ENCODE measurements around the gene PCDH12.

The PCDH12 gene

GRCh38 chr5:141958113-141958512 lies at the start of gene PCDH12:
PCDH12 (minus strand) TSS chr5:141958202; CDS start chr5:141957851, 351 bp downstream.
- no peak for DNase-seq

DNA sequence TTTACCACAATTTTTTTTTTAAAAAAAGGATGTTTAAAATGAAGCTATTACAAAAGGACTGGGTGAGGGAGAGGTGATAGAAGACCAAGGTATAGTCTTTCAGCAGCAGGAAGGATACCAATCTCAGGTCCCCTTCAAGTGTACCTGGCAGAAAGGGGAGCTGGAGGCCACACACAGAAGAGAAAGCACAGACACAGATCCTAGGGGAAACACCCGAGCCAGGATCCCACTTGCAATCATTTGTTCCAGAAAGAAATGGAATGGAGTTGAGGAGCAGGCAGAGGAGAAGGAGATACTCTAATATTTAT lies 49.2 kb upstream of the PCDH12 start:
- DNase-seq = no peak

DNA sequence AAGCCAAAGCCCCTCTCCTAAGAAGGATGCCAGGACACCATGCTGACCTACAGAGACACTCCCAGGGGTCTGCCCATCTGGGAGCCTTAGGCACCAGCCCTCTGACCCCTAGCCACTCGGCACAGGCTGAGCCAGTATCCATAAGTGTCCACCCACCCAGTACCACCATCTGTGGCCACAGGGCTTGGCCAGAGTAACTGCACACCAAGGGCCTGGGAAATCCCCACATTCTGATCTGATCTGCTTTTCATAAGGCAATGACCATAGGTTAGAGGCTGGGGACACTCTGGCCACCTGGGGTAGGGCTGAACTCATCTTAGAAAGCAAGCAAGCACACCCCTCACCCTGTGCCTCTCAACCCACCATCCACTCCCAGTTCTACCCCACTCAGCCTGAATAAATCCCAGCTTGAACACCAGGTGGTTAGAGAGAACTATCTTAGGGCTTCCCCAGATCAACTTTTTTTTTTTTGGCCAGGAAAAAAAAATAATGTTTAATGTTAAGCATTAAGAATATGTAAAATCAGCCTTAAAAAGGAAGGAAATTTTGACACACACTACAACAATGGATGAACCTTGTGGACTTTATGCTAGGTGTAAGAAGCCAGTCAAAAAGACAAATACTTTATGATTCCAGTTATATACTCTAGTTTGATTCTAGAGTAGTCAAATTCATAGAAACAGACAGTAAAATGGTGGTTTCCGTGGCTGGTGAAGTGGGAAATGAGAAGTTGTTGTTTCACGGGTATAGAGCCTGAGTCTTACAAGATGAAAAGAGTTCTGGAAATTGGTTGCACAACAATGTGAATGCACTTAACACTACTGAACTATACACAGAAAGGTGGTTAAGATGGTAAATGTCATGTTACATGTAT lies 48.6 kb upstream of the PCDH12 start:
- DNase-seq = no peak

GRCh38 chr5:142003266-142003800 lies 45.3 kb upstream of the PCDH12 start:
- no peak for DNase-seq

DNA sequence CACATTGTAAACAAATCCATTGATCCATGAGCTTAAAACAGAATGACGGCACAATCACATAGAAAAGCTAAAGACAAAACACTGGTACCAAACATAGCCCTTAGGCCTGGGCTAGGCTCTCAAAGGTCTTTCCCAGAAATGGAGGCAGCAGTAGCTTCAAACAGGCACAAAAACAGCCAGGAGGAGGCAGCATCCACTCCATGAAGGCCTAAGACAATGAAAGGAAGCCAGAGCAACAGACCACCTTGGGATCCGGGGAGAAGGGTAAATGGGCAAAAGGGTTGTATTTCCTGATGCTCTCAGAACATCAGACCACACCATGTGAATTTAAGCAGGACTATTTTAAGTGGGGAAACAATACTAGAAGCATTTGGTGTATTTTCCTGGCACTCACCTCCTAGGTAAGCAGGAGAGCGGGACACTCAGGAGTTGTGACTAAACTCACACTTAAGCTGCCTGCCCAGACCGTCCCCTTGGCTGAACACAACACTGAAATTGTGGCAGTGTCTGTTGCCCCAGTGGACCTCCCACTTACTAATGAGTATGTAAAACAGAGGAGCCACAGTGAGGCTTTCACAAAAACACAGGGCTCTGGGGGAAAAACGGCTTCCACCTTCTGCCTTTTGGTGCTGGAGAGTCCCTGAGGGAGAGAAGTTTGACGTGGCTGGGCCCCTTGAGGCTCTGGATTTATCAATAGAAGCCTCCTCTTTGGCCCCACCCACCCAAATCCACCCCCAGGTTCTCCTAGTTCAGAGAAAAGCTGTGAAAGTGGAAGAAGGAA lies 42.9 kb upstream of the PCDH12 start:
- DNase-seq = no peak

DNA sequence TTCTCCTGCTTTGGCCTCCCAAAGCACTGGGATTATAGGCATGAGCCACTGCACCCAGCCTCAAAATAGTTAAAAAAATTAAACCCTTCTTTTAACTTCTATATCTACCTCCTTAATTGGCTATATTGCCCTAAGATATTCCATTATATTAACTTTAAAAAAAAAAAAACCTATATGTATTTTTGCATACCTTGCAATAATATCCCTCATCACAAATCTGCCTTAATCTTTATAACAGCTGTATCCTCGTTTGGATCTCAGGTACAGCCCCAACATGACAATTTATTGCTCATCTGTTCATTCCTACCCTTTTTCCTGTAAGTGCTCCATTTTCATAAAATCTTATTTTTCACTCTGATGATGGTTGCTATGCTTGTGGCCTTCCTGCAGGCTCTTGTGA lies 42.2 kb upstream of the PCDH12 start:
- no peak for DNase-seq

- DNase-seq = no peak
These were observed 39.5 kb upstream of the PCDH12 start for GRCh38 chr5:141997358-141997960.

- DNase-seq = no peak
These were observed 37.7 kb upstream of the PCDH12 start for GRCh38 chr5:141995656-141996055.

DNA sequence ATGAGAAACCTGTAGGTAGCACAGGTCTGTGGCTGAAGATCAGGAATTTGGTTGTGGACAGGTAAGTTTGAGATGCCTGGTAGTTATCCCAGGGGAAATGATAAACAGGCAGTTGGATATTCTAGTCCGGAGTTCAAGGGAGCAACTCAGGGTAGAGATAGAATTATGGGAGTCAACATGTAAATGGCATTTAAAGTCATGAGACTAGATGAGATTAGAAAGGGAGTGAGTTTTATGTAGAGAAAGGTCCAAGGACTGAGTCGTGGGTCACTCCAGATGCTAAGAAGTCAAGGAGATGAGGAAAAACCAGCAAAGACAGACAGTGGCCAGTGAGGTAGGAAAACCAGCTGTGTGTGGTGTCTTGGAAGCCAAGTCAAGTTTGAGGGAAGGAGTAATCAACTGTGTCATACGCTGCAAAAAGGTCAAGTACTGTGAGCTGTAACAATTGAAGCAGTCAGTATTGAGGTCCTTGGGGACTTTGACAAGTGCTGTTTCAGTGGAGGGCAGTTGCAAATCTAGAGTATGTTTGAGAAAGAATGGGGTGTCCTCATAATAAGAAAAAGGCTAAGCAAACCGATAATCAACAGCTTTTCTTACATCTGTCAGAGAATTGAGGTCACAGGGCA lies 36.6 kb upstream of the PCDH12 start:
- DNase-seq = no peak

DNA sequence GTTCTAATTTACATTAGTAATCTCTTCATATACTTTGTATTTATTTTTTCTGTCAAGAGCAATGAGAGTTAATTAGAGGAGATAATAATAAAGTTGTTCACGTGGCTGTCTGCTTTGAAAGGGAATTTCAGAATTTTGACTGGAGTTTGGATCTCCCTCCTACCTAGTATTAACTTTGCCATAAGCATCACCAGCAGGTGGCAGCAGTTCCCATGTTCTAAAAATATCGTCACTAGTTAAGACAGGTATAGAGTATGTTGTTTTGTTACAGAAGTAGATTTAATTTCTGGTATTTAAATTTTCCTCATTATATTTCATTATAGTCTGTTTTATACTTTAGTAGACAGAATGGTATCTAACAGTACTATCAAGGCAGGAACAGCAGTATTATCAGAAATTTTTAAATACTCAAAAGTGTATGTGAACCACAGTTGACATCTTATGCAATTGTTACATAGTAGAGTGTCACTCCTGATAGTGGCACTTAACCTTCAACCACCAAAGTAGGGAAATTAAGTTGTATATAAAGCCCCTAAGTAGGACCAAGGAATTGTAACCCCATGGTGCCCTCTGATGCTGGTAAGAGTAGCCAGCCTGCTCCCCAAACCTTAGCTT lies 34.5 kb upstream of the PCDH12 start:
- DNase-seq = peak; percentile 78

- DNase-seq = no peak
These were observed 31.7 kb upstream of the PCDH12 start for GRCh38 chr5:141989720-141990119.

GRCh38 chr5:141986072-141986471 lies 28.1 kb upstream of the PCDH12 start:
- no peak for DNase-seq

GRCh38 chr5:141982626-141983025 lies 24.6 kb upstream of the PCDH12 start:
- no peak for DNase-seq

GRCh38 chr5:141978389-141978788 lies 20.4 kb upstream of the PCDH12 start:
- no peak for DNase-seq

- DNase-seq = no peak
These were observed 18.2 kb upstream of the PCDH12 start for GRCh38 chr5:141976176-141976575.

- no peak for DNase-seq
These were observed 16.0 kb upstream of the PCDH12 start for GRCh38 chr5:141973871-141974595.

DNA sequence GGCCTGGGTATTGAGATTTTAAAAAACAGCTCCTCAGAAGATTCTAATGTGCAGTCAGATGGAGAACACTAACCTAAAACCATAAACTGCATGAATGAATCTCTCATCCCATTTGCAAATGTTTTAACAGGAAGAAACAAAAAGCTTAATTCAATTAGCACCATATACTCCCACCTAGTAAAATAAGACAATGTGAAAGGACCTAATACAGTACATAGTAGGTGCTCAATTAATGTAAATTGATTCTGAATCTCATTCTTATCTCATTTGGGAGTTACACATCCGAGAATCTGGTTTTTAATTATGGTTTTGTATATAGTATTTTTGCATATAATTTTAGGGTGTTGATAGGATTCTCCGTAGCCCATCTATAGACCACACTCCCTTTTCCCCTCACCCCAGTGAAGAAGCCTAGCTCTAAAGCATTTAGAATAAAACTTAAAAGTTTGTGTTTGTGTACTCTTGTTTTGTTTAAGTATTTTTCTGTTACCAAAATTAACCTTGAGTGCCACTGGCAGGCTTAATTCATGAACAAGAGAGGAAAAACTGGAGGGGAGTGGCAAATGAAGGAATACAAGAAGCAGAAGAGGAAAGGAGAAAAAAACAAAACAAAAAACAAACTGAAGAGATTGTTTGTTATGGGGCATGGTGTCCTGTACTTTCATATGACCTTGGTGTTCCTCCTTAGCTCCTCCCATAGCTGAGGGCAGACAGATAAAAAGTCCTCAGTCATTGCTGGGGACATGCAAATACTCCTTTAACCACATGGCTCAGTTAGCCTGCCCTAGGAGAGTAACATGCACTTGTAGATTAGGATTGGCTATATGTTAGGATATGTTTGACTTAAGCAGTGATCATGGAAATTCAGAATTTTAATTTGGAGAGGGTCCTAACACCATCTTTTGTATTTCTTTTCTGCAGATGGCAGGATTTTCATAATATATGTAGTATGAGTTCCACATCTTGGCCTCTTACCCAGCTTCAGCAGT lies 12.1 kb upstream of the PCDH12 start:
- DNase-seq = no peak

- peak; percentile 94 for DNase-seq
These were observed 11.1 kb upstream of the PCDH12 start, which contains the start of gene RNF14 for GRCh38 chr5:141968914-141969608. RNF14 (plus strand) TSS chr5:141969105; CDS start chr5:141973589, 4,484 bp downstream.

DNA sequence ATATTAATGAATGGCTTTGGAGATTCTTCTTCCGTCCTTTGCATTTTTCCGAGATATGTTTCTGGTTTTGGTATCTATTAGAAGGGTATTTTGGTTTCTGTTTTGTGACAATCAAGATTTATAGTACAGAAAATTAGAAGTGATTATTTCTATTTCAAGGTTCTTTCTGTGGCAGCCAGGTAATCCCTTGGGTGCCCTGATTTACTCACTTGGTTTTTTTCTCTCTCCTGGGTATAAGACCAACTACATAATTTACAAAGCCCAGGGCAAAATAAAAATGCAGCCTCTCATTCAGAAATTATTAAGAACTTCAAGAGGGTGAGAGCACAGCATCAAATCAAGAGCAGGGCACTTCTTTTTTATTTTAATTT lies 8.9 kb upstream of the PCDH12 start:
- DNase-seq = no peak

Data from activated CD4-positive, CD25-positive, alpha-beta regulatory T cell treated with anti-CD3 and anti-CD28 coated beads, Interleukin-2, amount 50 U/mL, for 72 hours (primary cell).